Psoas muscle (tissue), 8 donors: ENCODE measurements around the gene PARP11. TPM values are rescaled to one million over a fixed set of nuclear protein-coding genes. Genes with fewer than 3 reads are reported as not detected.
A peak's percentile ranks its signal among the peaks of the same experiment; 100 is the strongest.

Experiments used
- ATAC-seq, 4 donors: fragments of 200-7000 bp; cut with Tn5 transposase; one replicate each; pipeline ENCODE4 v1.9.1; 2020; ENCODE audit warnings: moderate library complexity in 3 of 4, mild to moderate bottlenecking in 2 of 4
- DNase-seq, 2 donors: peaks; one replicate each; pipeline ENCODE4 v3.0.0-alpha.2; 2020
- H3K27ac ChIP-seq: fragments of 200-600 bp; one replicate; pipeline ENCODE4 v1.8.0; 2022
- H3K27me3 ChIP-seq, 3 donors: fragments of 200-600 bp in 1 of 3; one replicate each; pipeline versions ENCODE4 v1.6.1 to v1.8.0; 2013 to 2022; ENCODE audit warnings: low read length in 2 of 3, mild to moderate bottlenecking in 2 of 3, moderate library complexity in 1 of 3; ENCODE audit not compliant: insufficient read depth in 3 of 3
- H3K36me3 ChIP-seq, 2 donors: fragments of 200-600 bp in 1 of 2; one replicate each; pipeline versions ENCODE4 v1.6.1 to v1.8.0; 2013 to 2022; ENCODE audit warnings: low read depth in 1 of 2, mild to moderate bottlenecking in 1 of 2, moderate library complexity in 1 of 2; ENCODE audit not compliant: insufficient read depth in 1 of 2
- H3K4me1 ChIP-seq: fragments of 200-600 bp; one replicate; pipeline ENCODE4 v1.8.0; 2022
- H3K4me3 ChIP-seq: fragments of 200-600 bp; one replicate; pipeline ENCODE4 v1.8.0; 2022; ENCODE audit warnings: mild to moderate bottlenecking
- H3K9me3 ChIP-seq: fragments of 200-600 bp; one replicate; pipeline ENCODE4 v1.8.0; 2022
- CTCF ChIP-seq: fragments of 200-600 bp; IDR thresholded peaks from one replicate; pipeline ENCODE4 v1.8.0; 2022; ENCODE audit warnings: antibody characterized with exemption
- WGBS, 3 donors: extraction: QIAGEN DNeasy Blood & Tissue Kit; methylation state at CpG; one replicate each; pipeline versions ENCODE4 v1.1.6 to v1.1.7; 2013; 5-methylcytosine and 5-hydroxymethylcytosine counted together
- intact Hi-C, 2 donors: fragments of 100-400 bp; cut with DNase I; formaldehyde crosslinking; loops; one replicate each; pipeline versions ENCODE4 v1.11.0 to v1.14.2; 2022
- polyA plus RNA-seq, 3 donors: library from polyadenylated mRNA; stranded (reverse); fragments of 200-250 nt; gene quantifications; one replicate each; pipeline ENCODE4 v1.2.3, GENCODE V29; 2013
- total RNA-seq, 4 donors: library from RNA; stranded (reverse); fragmentation: NEBNext Ultra II Directional in 2 of 4; extraction: Animal tissue kit (Norgen Biotek cat#: 25700) in 2 of 4; gene quantifications; one replicate each; pipeline versions ENCODE4 v1.2.1 to v1.2.4, GENCODE V29; 2021 to 2023
- donor health status: healthy with polysubstance abuse.
- donor health status: DM: no; HTN: no; CAD: no; lungs with moderate emphysema.
- donor health status: Bipolar disorder and iron deficiency.
- donor health status: healthy.
- donor health status: DM: yes; HTN: yes; CAD: no.
- donor health status: DM: no; HTN: no; CAD: no.
- donor health status: DM: no; HTN: no; CAD: no.
- donor health status: DM: yes; HTN: yes; CAD: no.

PARP11 gene
- total and polyA plus RNA-seq, 7 donors, result 0.83 to 4.0 (median 2.6) TPM

DNA sequence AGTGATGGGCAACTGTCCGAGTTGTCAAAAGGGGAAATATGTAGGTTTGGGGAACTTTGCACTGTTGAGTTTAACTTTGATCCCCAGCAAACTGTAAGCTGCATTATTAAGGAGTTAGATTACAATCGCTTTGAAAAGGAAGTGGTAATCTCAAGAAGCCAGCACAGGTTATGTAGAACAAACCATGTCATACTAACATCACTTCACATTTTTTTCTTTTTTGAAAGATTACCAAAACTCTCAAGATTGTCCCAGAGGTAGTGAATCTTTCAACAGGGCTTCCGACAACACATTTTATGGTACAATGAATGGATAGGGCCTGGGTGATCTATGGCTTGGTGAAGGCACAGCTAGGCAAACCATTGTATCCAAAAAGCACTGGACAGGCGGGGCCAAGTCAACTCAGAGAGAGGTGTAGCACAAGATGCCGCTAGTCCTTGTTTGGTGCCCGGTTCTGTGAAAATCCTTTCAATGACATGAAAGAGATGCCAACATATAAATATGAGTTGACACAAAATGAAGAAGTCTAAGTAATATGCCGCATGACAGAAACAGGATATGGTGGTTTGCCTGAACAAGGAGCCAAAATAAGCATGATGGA is 24.3 kb upstream of the PARP11 start:
- no peaks in the 10 kb centered on the region for H3K4me1 ChIP-seq
- no peak for DNase-seq
- WGBS, 3 donors, result 78 to 88% (median 81%) methylated on average over 7 of the region's 7 CpGs

GRCh38 chr12:3896801-3897351 is 23.7 kb upstream of the PARP11 start:
- no peak for TF ChIP-seq CTCF
- H3K4me3 ChIP-seq, result no peak overlapping the region
- WGBS, 3 donors, result 51 to 60% (median 57%) methylated on average over 2 of the region's 2 CpGs
- peaks cover 0 to 5% (median 0%) of the 10 kb centered on the region in 3 donors for H3K27me3 ChIP-seq
- ATAC-seq, result peak in 1 of 4 donors; percentile 38
- no peak for DNase-seq
- no peaks in the 10 kb centered on the region for H3K9me3 ChIP-seq
- no peaks in the 10 kb centered on the region for H3K4me1 ChIP-seq
- no peaks in the 10 kb centered on the region for H3K36me3 ChIP-seq
- intact Hi-C loops, result no loop called here
- no peak overlapping the region for H3K27ac ChIP-seq

More for the DNA sequence above, 24.3 kb upstream of the PARP11 start:
- H3K36me3 ChIP-seq, result no peaks in the 10 kb centered on the region
- peaks cover 0 to 11% (median 0%) of the 10 kb centered on the region in 3 donors for H3K27me3 ChIP-seq
- intact Hi-C loops, result no loop called here
- H3K27ac ChIP-seq, result no peak overlapping the region
- H3K9me3 ChIP-seq, result no peaks in the 10 kb centered on the region
- TF ChIP-seq CTCF, result no peak
- ATAC-seq, result no peak
- no peak overlapping the region for H3K4me3 ChIP-seq

GRCh38 chr12:3896356-3896755 is 23.2 kb upstream of the PARP11 start:
- Histone ChIP-seq H3K9me3 (no peaks in the 10 kb centered on the region), H3K27me3 (peaks cover 0 to 5% (median 0%) of the 10 kb centered on the region in 3 donors), H3K4me1 (no peaks in the 10 kb centered on the region), H3K27ac (no peak overlapping the region), H3K4me3 (no peak overlapping the region), H3K36me3 (no peaks in the 10 kb centered on the region)
- no peak for ATAC-seq
- no peak for DNase-seq
- no peak for TF ChIP-seq CTCF
- intact Hi-C loops, result no loop called here
- WGBS, 3 donors, result 68 to 79% (median 69%) methylated on average over 2 of the region's 2 CpGs

DNA sequence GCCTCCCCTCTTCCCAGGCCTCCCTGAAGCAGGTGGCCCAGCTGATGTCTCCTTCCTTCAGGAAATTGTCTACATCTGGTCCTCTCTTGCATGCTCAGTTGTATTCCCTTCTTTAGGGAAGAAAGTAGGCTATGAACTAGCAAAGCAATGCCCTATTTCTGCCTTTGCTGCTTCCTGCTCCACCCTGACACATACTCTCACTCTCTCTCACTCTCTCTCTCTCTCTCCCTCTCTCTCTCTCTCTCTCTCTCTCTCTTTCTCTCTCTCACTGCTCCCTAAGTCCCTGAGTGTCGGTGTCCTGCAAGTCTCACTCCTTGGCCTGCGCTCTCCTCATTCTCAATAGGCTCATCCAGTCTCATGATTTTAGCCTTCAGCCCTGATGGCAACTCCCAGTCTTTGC is 19.4 kb upstream of the PARP11 start:
- ATAC-seq (no peak), DNase-seq (no peak)
- H3K27me3 ChIP-seq, result peaks cover 0 to 5% (median 0%) of the 10 kb centered on the region in 3 donors
- 97 to 98% (median 97%) methylated on average over 2 of the region's 2 CpGs for WGBS, 3 donors
- H3K9me3 ChIP-seq, result no peaks in the 10 kb centered on the region
- H3K27ac ChIP-seq, result no peak overlapping the region
- H3K36me3 ChIP-seq, result no peaks in the 10 kb centered on the region
- no peak for TF ChIP-seq CTCF
- intact Hi-C loops, result no loop called here
- no peak overlapping the region for H3K4me3 ChIP-seq
- H3K4me1 ChIP-seq, result no peaks in the 10 kb centered on the region

- no peaks in the 10 kb centered on the region for H3K9me3 ChIP-seq
- H3K4me3 ChIP-seq, result no peak overlapping the region
- intact Hi-C loops, result no loop called here
- WGBS, 3 donors, result 75 to 79% (median 78%) methylated on average over 10 of the region's 10 CpGs
- no peaks in the 10 kb centered on the region for H3K36me3 ChIP-seq
- H3K4me1 ChIP-seq, result no peaks in the 10 kb centered on the region
- H3K27me3 ChIP-seq, result peaks cover 0 to 5% (median 0%) of the 10 kb centered on the region in 3 donors
- no peak overlapping the region for H3K27ac ChIP-seq
- no peak for TF ChIP-seq CTCF
- ATAC-seq, result no peak
- DNase-seq, result no peak
Measured at GRCh38 chr12:3891201-3891600, 18.0 kb upstream of the PARP11 start.
